ENCODE data around the gene PRSS36.

PRSS36 gene

GRCh38 chr16:31143694-31144148 lies 6.1 kb downstream of the PRSS36 start:
- Histone ChIP-seq H3K36me3 (ENCODE audit: control insufficient read depth, low read length) (no peaks in the 10 kb centered on the region), H3K27ac (ENCODE audit: low read depth, low read length) (no peak overlapping the region), H3K4me1 (ENCODE audit: control insufficient read depth, low read length) (peaks cover 15% of the 10 kb centered on the region), H3K27me3 (ENCODE audit: control insufficient read depth, low read length) (no peaks in the 10 kb centered on the region), H3F3A (ENCODE audit: control insufficient read depth, insufficient read depth) (no peaks in the 10 kb centered on the region), H3K4me2 (ENCODE audit: low read length) (no peak overlapping the region), H3K4me3 (ENCODE audit: low read length) (no peak overlapping the region), H3K9me3 (ENCODE audit: control insufficient read depth, insufficient read depth, low read length) (no peaks in the 10 kb centered on the region), H3K79me2 (ENCODE audit: control insufficient read depth, low read length) (no peaks in the 10 kb centered on the region), H3K9me2 (replicated peaks; ENCODE audit: control insufficient read depth, low read length) (no peaks in the 10 kb centered on the region), H4K20me1 (ENCODE audit: control insufficient read depth, insufficient read depth, low read depth, low read length) (no peaks in the 10 kb centered on the region)
- TF ChIP-seq EZH2phosphoT487 (IDR thresholded peaks at IDR 0.05; ENCODE audit: borderline replicate concordance, low read length) (no peak), CTCF (IDR thresholded peaks at IDR 0.05; ENCODE audit: low read depth, low read length, poor library complexity, severe bottlenecking) (no peak)

GRCh38 chr16:31143011-31143693 lies 6.7 kb downstream of the PRSS36 start:
- Histone ChIP-seq H3F3A (ENCODE audit: control insufficient read depth, insufficient read depth) (no peaks in the 10 kb centered on the region), H3K27ac (ENCODE audit: low read depth, low read length) (no peak overlapping the region), H3K9me2 (replicated peaks; ENCODE audit: control insufficient read depth, low read length) (no peaks in the 10 kb centered on the region), H3K79me2 (ENCODE audit: control insufficient read depth, low read length) (no peaks in the 10 kb centered on the region), H3K36me3 (ENCODE audit: control insufficient read depth, low read length) (no peaks in the 10 kb centered on the region), H3K9me3 (ENCODE audit: control insufficient read depth, insufficient read depth, low read length) (no peaks in the 10 kb centered on the region), H4K20me1 (ENCODE audit: control insufficient read depth, insufficient read depth, low read depth, low read length) (no peaks in the 10 kb centered on the region), H3K4me3 (ENCODE audit: low read length) (peak overlapping the region; percentile 72), H3K27me3 (ENCODE audit: control insufficient read depth, low read length) (no peaks in the 10 kb centered on the region), H3K4me2 (ENCODE audit: low read length) (peak overlapping the region; percentile 85), H3K4me1 (ENCODE audit: control insufficient read depth, low read length) (peaks cover 15% of the 10 kb centered on the region)
- no peak for TF ChIP-seq CTCF (IDR thresholded peaks at IDR 0.05; ENCODE audit: low read depth, low read length, poor library complexity, severe bottlenecking)
- no peak for TF ChIP-seq EZH2phosphoT487 (IDR thresholded peaks at IDR 0.05; ENCODE audit: borderline replicate concordance, low read length)

GRCh38 chr16:31142109-31143010 lies 7.5 kb downstream of the PRSS36 start:
- TF ChIP-seq EZH2phosphoT487 (IDR thresholded peaks at IDR 0.05; ENCODE audit: borderline replicate concordance, low read length): no peak
- peak; percentile 82 for TF ChIP-seq CTCF (IDR thresholded peaks at IDR 0.05; ENCODE audit: low read depth, low read length, poor library complexity, severe bottlenecking)
- H3K9me3 ChIP-seq (ENCODE audit: control insufficient read depth, insufficient read depth, low read length): no peaks in the 10 kb centered on the region
- no peaks in the 10 kb centered on the region for H3K36me3 ChIP-seq (ENCODE audit: control insufficient read depth, low read length)
- no peaks in the 10 kb centered on the region for H3K9me2 ChIP-seq (replicated peaks; ENCODE audit: control insufficient read depth, low read length)
- H3K27ac ChIP-seq (ENCODE audit: low read depth, low read length): no peak overlapping the region
- H3K4me1 ChIP-seq (ENCODE audit: control insufficient read depth, low read length): peaks cover 15% of the 10 kb centered on the region
- no peaks in the 10 kb centered on the region for H4K20me1 ChIP-seq (ENCODE audit: control insufficient read depth, insufficient read depth, low read depth, low read length)
- no peaks in the 10 kb centered on the region for H3K79me2 ChIP-seq (ENCODE audit: control insufficient read depth, low read length)
- peak overlapping the region; percentile 72 for H3K4me3 ChIP-seq (ENCODE audit: low read length)
- no peaks in the 10 kb centered on the region for H3K27me3 ChIP-seq (ENCODE audit: control insufficient read depth, low read length)
- H3F3A ChIP-seq (ENCODE audit: control insufficient read depth, insufficient read depth): no peaks in the 10 kb centered on the region
- peak overlapping the region; percentile 85 for H3K4me2 ChIP-seq (ENCODE audit: low read length)
